Measurements from ENCODE around the gene PCID2. TPM values are rescaled to one million over a fixed set of nuclear protein-coding genes. Genes with fewer than 3 reads are reported as not detected.

Gene PCID2
- total and polyA plus RNA-seq, 2 of the 13 experiments (the other 11 are each of a cell fraction or from before 2014, with no cell fraction given) = 65.0 to 111 TPM

- peak; percentile 92 for TF ChIP-seq UBTF (CRISPR knock-in tag; IDR thresholded peaks at IDR 0.05)
- no peak for TF ChIP-seq ZFP36 (IDR thresholded peaks at IDR 0.05; ENCODE audit: borderline replicate concordance, low read depth, low read length, partially characterized antibody)
- no peak for TF ChIP-seq RFX1 (IDR thresholded peaks at IDR 0.05)
- peak; percentile 82 for TF ChIP-seq NFE2L1 (CRISPR knock-in tag; IDR thresholded peaks at IDR 0.05; ENCODE audit: borderline replicate concordance)
- TF ChIP-seq HBP1 (CRISPR knock-in tag; IDR thresholded peaks at IDR 0.05; ENCODE audit: low read depth) = peak; percentile 92
- TF ChIP-seq ZNF460 (CRISPR knock-in tag; IDR thresholded peaks at IDR 0.05; ENCODE audit: borderline replicate concordance) = 0 out of 2 replicates have a peak, but pooled peaks have one; percentile 60
- TF ChIP-seq IRX3 (CRISPR knock-in tag; IDR thresholded peaks at IDR 0.05; ENCODE audit: borderline replicate concordance, low read depth) = peak; percentile 95
- peak; percentile 85 for TF ChIP-seq MED8 (CRISPR knock-in tag; IDR thresholded peaks at IDR 0.05; ENCODE audit: insufficient replicate concordance)
- TF ChIP-seq DRAP1 (CRISPR knock-in tag; IDR thresholded peaks at IDR 0.05) = 0 out of 2 replicates have a peak, but pooled peaks have one; percentile 22
- TF ChIP-seq ZBTB38 (CRISPR knock-in tag; IDR thresholded peaks at IDR 0.05) = peak; percentile 81; the same call in 1 of the 2 replicates
- TF ChIP-seq ONECUT2 (CRISPR knock-in tag; IDR thresholded peaks at IDR 0.05) = no peak
- TF ChIP-seq FOXO4 (CRISPR knock-in tag; conservative IDR thresholded peaks at IDR 0.05) = 0 out of 2 replicates have a peak, but pooled peaks have one; percentile 68
- 0 out of 2 replicates have a peak, but pooled peaks have one; percentile 49 for TF ChIP-seq ZBTB49 (CRISPR knock-in tag; IDR thresholded peaks at IDR 0.05; ENCODE audit: borderline replicate concordance)
Observed at GRCh38 chr13:113208421-113209335, at the start of gene PCID2 (continued).

Measured in HepG2 (cell line).